Measurements from ENCODE around the gene CDK14.
A peak's percentile ranks its signal among the peaks of the same experiment; 100 is the strongest.

Gene CDK14

GRCh38 chr7:90595801-90596670 lies at the start of gene CDK14:
CDK14 (plus strand) TSS chr7:90596321; CDS start chr7:90596628, 307 bp downstream.
- no peaks in the 10 kb centered on the region for H3K9me3 Mint-ChIP-seq

GRCh38 chr7:90551036-90551435 lies 45.1 kb upstream of the CDK14 start:
- Mint-ChIP-seq H3K4me1 (no peaks in the 10 kb centered on the region), H3K9me3 (peaks cover 6% of the 10 kb centered on the region), H3K27me3 (peaks cover 8% of the 10 kb centered on the region), H3K27ac (no peak overlapping the region), H3K4me3 (no peak overlapping the region), H3K36me3 (no peaks in the 10 kb centered on the region)

More at GRCh38 chr7:90595801-90596670, at the start of gene CDK14:
- H3K27me3 Mint-ChIP-seq = peaks cover 44% of the 10 kb centered on the region
- H3K4me1 Mint-ChIP-seq = peaks cover 7% of the 10 kb centered on the region
- H3K4me3 Mint-ChIP-seq = peak within 1 kb of the TSS; percentile 82
- no peak within 1 kb of the TSS for H3K27ac Mint-ChIP-seq
- no peaks in the 10 kb centered on the region for H3K36me3 Mint-ChIP-seq

- H3K27ac Mint-ChIP-seq = no peak overlapping the region
- H3K4me3 Mint-ChIP-seq = no peak overlapping the region
- H3K36me3 Mint-ChIP-seq = no peaks in the 10 kb centered on the region
- H3K9me3 Mint-ChIP-seq = peaks cover 6% of the 10 kb centered on the region
- peaks cover 8% of the 10 kb centered on the region for H3K27me3 Mint-ChIP-seq
- H3K4me1 Mint-ChIP-seq = no peaks in the 10 kb centered on the region
Observed at GRCh38 chr7:90552521-90552920, 43.6 kb upstream of the CDK14 start.

DNA sequence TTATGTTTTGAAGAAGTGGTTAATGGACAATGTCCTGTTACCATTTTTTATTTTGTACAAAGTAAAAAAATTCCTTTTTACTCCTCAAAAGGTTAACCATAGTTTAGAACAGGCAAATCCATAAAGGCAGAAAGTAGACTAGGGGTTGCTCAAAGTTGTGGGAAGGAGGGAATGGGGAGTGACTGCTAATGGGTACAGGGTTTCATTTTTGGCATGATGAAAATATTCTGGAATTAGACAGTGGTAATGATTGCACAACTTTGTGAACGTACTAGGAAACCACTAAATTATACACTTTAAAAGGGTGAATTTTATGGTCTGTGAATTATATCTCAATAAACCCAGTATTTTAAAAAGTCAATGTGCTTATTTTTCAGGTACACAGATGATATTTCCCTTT lies 35.4 kb upstream of the CDK14 start:
- Mint-ChIP-seq H3K4me3 (no peak overlapping the region), H3K9me3 (no peaks in the 10 kb centered on the region), H3K27me3 (no peaks in the 10 kb centered on the region), H3K4me1 (no peaks in the 10 kb centered on the region), H3K27ac (no peak overlapping the region), H3K36me3 (no peaks in the 10 kb centered on the region)

GRCh38 chr7:90563286-90563685 lies 32.8 kb upstream of the CDK14 start:
- H3K36me3 Mint-ChIP-seq = no peaks in the 10 kb centered on the region
- no peaks in the 10 kb centered on the region for H3K27me3 Mint-ChIP-seq
- no peak overlapping the region for H3K27ac Mint-ChIP-seq
- no peaks in the 10 kb centered on the region for H3K9me3 Mint-ChIP-seq
- no peak overlapping the region for H3K4me3 Mint-ChIP-seq
- no peaks in the 10 kb centered on the region for H3K4me1 Mint-ChIP-seq

DNA sequence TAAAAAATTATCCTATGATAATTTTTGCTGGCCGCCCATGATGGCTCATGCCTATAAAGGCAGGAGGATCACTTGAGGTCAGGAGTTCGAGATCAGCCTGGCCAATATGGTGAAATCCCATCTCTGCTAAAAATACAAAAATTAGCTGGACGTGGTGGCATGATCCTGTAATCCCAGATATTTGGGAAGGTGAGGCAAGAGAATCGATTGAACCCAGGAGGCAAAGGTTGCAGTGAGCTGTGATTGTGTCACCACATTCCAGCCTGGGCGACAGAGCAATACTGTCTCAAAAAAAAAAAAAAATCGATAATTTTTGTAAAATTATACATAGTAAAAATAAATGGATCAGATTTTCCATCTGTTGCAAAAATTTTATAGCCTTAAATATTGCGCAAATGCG lies 31.7 kb upstream of the CDK14 start:
- H3K36me3 Mint-ChIP-seq = no peaks in the 10 kb centered on the region
- no peaks in the 10 kb centered on the region for H3K9me3 Mint-ChIP-seq
- no peaks in the 10 kb centered on the region for H3K27me3 Mint-ChIP-seq
- H3K27ac Mint-ChIP-seq = no peak overlapping the region
- H3K4me3 Mint-ChIP-seq = no peak overlapping the region
- H3K4me1 Mint-ChIP-seq = no peaks in the 10 kb centered on the region

DNA sequence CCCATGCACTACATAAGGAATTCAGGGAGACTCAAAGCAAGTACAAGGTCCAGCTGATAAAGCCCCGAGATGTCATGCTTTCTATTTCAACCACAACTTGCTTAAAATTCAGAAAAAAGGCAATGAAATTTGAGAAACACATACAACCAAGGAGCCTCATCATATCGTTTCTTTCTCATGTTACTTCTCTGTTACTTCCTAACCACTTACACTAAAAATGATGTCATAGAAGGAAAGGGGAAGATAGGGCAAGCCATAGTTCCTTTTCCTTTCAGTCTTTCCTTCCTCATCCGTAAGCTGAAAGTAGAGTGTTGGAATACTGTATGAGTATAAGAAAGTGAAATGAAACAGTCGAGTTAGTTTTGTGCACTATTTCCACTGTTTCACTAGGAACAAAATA lies 27.9 kb upstream of the CDK14 start:
- Mint-ChIP-seq H3K36me3 (no peaks in the 10 kb centered on the region), H3K4me3 (no peak overlapping the region), H3K27ac (no peak overlapping the region), H3K27me3 (peaks cover 2% of the 10 kb centered on the region), H3K9me3 (no peaks in the 10 kb centered on the region), H3K4me1 (no peaks in the 10 kb centered on the region)

- Mint-ChIP-seq H3K4me1 (no peaks in the 10 kb centered on the region), H3K27ac (no peak overlapping the region), H3K36me3 (no peaks in the 10 kb centered on the region), H3K4me3 (no peak overlapping the region), H3K9me3 (no peaks in the 10 kb centered on the region), H3K27me3 (peaks cover 2% of the 10 kb centered on the region)
Observed at GRCh38 chr7:90569368-90569767, 26.8 kb upstream of the CDK14 start.

DNA sequence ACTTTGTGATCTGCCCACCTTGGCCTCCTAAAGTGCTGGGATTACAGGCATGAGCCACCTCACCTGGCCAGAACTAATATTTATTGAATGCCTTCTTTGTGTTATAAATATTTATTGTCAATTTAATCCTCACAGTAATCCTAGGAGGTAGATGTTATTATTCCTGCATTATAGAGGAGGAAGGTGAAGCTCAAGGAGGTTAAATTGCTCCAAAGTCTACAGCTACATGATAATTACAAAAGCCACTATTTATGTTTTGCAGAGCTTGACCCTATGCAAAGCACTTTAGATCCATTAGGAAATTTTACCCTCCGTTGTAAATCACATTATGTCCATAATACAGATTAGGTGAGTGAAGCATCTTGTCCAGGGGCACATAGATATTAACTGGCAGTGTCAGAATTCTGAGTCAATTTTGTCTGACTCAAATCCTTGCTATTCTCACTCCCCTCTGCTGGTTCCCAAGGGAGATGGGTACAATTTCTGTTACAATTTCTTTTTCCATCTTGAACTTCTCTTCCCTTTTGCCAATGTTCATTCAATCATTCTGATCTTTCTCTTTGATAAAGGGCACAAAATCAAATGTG lies 25.7 kb upstream of the CDK14 start:
- no peak overlapping the region for H3K4me3 Mint-ChIP-seq
- H3K4me1 Mint-ChIP-seq = no peaks in the 10 kb centered on the region
- H3K27ac Mint-ChIP-seq = no peak overlapping the region
- no peaks in the 10 kb centered on the region for H3K36me3 Mint-ChIP-seq
- H3K9me3 Mint-ChIP-seq = no peaks in the 10 kb centered on the region
- peaks cover 2% of the 10 kb centered on the region for H3K27me3 Mint-ChIP-seq

DNA sequence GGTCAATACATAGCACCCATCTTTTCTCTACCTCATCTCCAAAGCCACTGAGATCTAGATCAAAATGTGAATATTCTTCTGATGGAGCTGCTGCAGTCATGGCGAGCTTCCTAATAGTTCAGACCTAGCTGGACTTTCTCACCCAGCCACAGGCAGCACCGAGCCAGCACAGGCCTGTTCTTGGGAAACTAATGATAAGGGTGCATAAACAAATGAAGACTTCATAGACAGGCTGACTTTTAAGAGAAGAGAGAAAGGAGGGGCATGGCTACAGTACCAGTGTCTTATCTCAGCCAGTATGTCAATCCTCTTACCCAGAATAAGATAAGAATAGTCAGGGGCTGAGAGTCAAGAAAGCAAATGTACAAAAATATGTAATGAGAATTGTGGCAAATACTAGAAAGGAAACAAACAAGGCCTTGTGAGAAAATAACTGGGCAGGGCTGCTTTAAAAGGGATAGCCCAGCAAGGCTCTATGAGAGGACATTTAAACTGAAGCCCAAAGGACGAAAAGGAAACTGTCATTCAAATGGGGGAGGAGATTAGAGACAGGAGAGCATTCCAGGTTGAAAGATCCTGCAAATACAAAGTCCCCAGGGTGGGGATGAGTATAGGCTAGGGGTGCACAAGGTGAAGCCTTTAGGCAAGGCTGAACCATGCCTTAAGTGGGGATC lies 21.8 kb upstream of the CDK14 start:
- Mint-ChIP-seq H3K36me3 (no peaks in the 10 kb centered on the region), H3K9me3 (no peaks in the 10 kb centered on the region), H3K27me3 (peaks cover 2% of the 10 kb centered on the region), H3K27ac (no peak overlapping the region), H3K4me3 (no peak overlapping the region), H3K4me1 (no peaks in the 10 kb centered on the region)

DNA sequence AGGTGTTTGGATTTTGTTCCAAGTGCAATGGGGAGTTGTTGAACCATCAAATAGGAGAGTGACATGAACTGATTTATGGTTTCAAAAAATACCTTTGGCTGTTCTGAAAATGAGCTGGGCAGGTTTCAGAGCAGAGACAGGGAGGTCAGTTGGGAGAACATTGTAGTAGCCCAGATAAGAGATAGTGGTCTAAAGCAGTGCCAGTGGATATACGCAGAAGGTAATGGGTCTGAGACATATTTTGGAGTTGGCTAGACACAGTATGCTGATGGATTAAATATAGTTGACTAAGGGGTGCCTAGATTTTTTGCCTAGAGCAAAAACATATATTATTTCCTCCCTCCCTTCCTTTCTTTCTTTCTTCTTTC lies 21.3 kb upstream of the CDK14 start:
- H3K36me3 Mint-ChIP-seq = no peaks in the 10 kb centered on the region
- no peak overlapping the region for H3K27ac Mint-ChIP-seq
- H3K9me3 Mint-ChIP-seq = no peaks in the 10 kb centered on the region
- H3K4me3 Mint-ChIP-seq = no peak overlapping the region
- H3K4me1 Mint-ChIP-seq = no peaks in the 10 kb centered on the region
- peaks cover 2% of the 10 kb centered on the region for H3K27me3 Mint-ChIP-seq

- H3K36me3 Mint-ChIP-seq = no peaks in the 10 kb centered on the region
- no peaks in the 10 kb centered on the region for H3K4me1 Mint-ChIP-seq
- H3K4me3 Mint-ChIP-seq = no peak overlapping the region
- H3K27ac Mint-ChIP-seq = no peak overlapping the region
- H3K27me3 Mint-ChIP-seq = no peaks in the 10 kb centered on the region
- no peaks in the 10 kb centered on the region for H3K9me3 Mint-ChIP-seq
Observed at GRCh38 chr7:90579181-90579688, 16.9 kb upstream of the CDK14 start.

GRCh38 chr7:90580051-90580450 lies 16.1 kb upstream of the CDK14 start:
- H3K36me3 Mint-ChIP-seq = no peaks in the 10 kb centered on the region
- H3K4me1 Mint-ChIP-seq = no peaks in the 10 kb centered on the region
- no peaks in the 10 kb centered on the region for H3K27me3 Mint-ChIP-seq
- no peaks in the 10 kb centered on the region for H3K9me3 Mint-ChIP-seq
- H3K4me3 Mint-ChIP-seq = no peak overlapping the region
- no peak overlapping the region for H3K27ac Mint-ChIP-seq

- Mint-ChIP-seq H3K9me3 (no peaks in the 10 kb centered on the region), H3K27ac (no peak overlapping the region), H3K27me3 (no peaks in the 10 kb centered on the region), H3K36me3 (no peaks in the 10 kb centered on the region), H3K4me1 (no peaks in the 10 kb centered on the region), H3K4me3 (no peak overlapping the region)
Observed at GRCh38 chr7:90582164-90582563, 14.0 kb upstream of the CDK14 start.

DNA sequence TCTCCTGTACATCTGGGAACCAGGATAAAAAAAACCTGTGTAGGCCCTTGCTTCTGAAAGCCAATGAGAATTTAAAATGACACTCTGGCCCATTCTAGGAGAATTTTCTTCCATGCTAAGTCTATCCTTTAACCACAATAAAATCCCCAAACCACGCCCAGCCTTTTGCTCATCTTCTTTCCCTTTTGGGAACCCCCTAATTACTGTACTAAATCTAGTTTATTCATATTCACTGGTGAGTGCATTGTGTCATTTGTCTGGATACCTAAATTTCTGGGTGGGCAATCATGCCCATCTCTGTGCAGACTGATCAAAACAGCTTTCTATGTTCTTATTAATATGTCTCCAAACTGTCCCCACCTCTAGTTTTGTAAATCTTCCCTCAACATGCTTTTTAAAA lies 11.7 kb upstream of the CDK14 start:
- Mint-ChIP-seq H3K4me1 (no peaks in the 10 kb centered on the region), H3K4me3 (no peak overlapping the region), H3K9me3 (no peaks in the 10 kb centered on the region), H3K27me3 (peaks cover 2% of the 10 kb centered on the region), H3K36me3 (no peaks in the 10 kb centered on the region), H3K27ac (no peak overlapping the region)

- H3K4me3 Mint-ChIP-seq = no peak overlapping the region
- no peaks in the 10 kb centered on the region for H3K9me3 Mint-ChIP-seq
- peaks cover 4% of the 10 kb centered on the region for H3K27me3 Mint-ChIP-seq
- no peaks in the 10 kb centered on the region for H3K4me1 Mint-ChIP-seq
- no peak overlapping the region for H3K27ac Mint-ChIP-seq
- H3K36me3 Mint-ChIP-seq = no peaks in the 10 kb centered on the region
Observed at GRCh38 chr7:90586091-90586490, 10.0 kb upstream of the CDK14 start.
